Fibroblast of villous mesenchyme (primary cell): ENCODE results near the gene HIBCH. TPM values are rescaled to one million over a fixed set of nuclear protein-coding genes. Genes with fewer than 3 reads are reported as not detected.
A peak's percentile ranks its signal among the peaks of the same experiment; 100 is the strongest.

Source experiments
- DNase-seq: peaks from one replicate; pipeline ENCODE4 v3.0.0-alpha.2; 2010; ENCODE audit warnings: low read depth
- H3K4me3 ChIP-seq: 2 replicates; pipeline ENCODE4 v1.5.1; 2011; ENCODE audit warnings: low read depth, mild to moderate bottlenecking, low read length
- total RNA-seq: library from RNA; depleted of rRNA; stranded (reverse); fragments of >200 nt; gene quantifications from 2 replicates; pipeline ENCODE4 v1.2.3, GENCODE V29; 2012
- TF ChIP-seq, protein P1 (sequence below): IDR thresholded peaks from 2 replicates; pipeline ENCODE4 v1.5.1; 2012; ENCODE audit warnings: low read depth, mild to moderate bottlenecking, low read length; ENCODE audit not compliant: insufficient read depth

HIBCH gene
- total RNA-seq, 1 donor: 18.6 TPM

DNA sequence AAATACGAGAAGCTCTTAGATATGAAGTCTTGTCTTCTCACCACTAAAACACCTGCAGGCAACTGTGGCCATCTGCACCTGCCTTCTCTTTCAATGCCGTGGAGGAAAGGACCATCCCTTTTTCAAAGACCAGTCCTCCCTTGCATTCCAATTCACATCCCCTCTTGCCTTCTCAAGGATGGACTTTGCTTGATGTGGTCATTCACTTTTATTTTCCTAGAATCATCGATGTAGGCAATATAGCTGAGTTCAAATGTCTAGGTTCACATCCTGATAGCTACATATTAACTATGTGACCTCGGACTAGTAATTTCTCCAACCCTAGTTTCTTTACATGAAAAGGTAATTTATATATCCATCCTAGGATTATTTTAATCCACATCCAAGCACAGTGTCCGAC lies 110.1 kb downstream of the HIBCH start:
- no peak overlapping the region for H3K4me3 ChIP-seq
- no peak for DNase-seq
- TF ChIP-seq, protein P1, sequence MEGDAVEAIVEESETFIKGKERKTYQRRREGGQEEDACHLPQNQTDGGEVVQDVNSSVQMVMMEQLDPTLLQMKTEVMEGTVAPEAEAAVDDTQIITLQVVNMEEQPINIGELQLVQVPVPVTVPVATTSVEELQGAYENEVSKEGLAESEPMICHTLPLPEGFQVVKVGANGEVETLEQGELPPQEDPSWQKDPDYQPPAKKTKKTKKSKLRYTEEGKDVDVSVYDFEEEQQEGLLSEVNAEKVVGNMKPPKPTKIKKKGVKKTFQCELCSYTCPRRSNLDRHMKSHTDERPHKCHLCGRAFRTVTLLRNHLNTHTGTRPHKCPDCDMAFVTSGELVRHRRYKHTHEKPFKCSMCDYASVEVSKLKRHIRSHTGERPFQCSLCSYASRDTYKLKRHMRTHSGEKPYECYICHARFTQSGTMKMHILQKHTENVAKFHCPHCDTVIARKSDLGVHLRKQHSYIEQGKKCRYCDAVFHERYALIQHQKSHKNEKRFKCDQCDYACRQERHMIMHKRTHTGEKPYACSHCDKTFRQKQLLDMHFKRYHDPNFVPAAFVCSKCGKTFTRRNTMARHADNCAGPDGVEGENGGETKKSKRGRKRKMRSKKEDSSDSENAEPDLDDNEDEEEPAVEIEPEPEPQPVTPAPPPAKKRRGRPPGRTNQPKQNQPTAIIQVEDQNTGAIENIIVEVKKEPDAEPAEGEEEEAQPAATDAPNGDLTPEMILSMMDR: no peak

DNA sequence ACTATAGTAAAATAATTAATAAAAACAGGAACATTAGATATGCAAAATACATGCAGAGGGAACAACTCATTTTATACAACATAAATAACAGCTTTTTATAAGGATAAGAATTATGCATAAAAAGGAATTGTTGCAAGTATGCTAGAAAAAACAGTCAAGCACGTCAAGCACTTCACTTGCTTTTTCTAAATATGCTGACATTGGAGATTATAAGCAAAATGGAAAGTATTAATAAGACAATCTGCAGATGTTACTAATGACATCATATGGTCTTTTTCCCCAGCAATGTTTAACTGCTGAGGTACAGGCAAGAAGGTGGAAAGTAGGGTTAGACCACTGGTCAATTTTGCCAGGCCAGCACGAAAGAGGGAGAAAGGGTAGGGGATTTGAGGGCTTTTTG lies 111.7 kb downstream of the HIBCH start:
- no peak for DNase-seq
- no peak overlapping the region for H3K4me3 ChIP-seq
- TF ChIP-seq, protein P1: no peak

DNA sequence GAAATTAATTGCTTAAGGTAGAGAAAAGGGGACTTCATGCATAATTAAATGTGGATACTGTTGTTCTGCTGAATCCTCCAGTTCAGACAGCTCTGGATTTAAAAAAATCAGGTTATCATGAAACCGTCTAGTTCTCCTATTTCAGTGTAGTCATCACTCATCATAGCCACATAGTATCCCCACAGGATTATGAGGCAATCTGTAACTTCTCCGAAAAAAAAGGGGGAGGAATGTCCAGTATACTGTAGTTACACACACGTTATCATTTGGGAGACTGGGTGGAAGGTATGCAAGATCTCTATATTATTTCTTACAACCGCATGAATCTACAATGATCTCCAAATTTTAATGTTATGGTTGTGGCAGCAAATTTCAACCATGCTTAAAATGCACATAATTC lies 114.0 kb downstream of the HIBCH start:
- DNase-seq: peak; percentile 60
- TF ChIP-seq, protein P1: no peak
- no peak overlapping the region for H3K4me3 ChIP-seq

DNA sequence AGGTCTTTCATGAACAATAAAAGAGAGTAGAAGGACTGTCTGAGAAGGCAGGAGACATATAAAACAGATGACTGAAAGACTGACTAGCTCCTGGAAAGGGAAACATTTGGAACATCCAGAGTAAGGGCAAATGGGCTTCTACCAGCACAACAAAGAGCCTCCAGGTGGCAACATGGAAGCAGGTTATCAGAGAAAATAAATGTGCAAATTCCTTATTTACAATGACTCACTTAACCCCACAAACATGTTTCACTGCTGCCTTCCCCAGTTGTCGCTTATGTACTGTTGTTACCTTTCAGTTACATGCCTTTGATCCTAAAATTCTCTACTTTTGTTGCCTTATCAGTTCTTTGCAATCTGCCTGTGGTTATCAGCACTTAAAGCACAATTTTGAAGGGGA lies 117.0 kb downstream of the HIBCH start:
- TF ChIP-seq, protein P1: no peak
- no peak overlapping the region for H3K4me3 ChIP-seq
- DNase-seq: no peak

DNA sequence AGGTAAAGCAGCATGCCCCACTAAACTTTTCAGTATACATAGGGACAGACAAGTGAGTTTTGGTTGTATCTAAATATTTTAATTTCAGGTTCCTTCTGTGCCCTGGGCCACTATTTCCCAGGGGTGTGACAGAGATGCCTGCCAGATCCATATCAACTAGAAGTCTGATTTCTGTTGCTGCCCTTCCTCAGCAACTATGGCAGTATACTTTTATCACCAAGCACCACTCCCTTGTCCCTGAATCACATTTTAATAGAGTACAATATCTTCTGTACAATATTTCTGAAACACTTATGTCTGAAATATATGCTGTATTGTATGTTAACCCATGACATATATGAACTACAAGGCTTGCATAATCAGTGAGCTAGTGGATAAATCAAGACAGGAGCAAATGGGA lies 117.6 kb downstream of the HIBCH start:
- no peak for DNase-seq
- no peak overlapping the region for H3K4me3 ChIP-seq
- TF ChIP-seq, protein P1: no peak

DNA sequence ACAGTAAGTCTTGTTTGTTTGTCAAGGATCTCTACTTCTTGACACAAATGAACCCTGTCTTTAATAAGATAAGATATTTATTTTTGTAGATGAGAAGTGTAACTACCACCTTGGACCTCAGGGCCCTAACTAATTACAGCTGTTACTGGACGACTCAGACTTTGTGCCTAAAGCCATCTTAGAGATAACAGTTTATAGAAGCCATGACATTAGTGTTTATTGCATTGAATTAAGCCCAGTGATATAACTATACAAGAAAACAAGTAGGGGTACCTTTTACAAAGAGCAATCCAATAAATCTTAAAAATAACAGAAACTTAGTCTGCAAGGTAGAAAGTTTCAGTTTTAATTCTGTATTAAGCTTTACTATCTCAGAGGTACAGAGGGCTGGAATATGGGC lies 119.0 kb downstream of the HIBCH start:
- DNase-seq: peak; percentile 42
- TF ChIP-seq, protein P1: no peak
- no peak overlapping the region for H3K4me3 ChIP-seq

DNA sequence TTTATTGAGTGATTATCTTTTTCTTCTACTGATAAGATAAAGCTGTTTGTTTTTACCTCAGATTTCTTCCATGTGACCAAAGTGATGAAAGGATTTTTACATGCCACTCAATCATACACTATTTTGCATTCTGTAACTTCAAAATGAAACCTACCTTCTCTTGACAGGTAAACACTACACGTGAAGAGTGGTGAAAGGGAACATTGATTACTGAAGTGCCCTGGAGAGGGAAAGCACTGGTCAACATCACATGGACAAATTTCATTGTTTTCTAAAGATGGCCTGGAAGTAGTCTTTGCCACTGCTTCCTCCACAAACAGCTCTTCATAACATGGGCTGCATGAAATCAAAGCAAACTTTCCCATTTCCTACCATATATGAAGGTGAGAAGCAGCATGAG lies 120.1 kb downstream of the HIBCH start:
- no peak overlapping the region for H3K4me3 ChIP-seq
- TF ChIP-seq, protein P1: no peak
- no peak for DNase-seq
